ENCODE measurements around the gene GNG14. TPM values are rescaled to one million over a fixed set of nuclear protein-coding genes. Genes with fewer than 3 reads are reported as not detected.
A peak's percentile ranks its signal among the peaks of the same experiment; 100 is the strongest.

GNG14 gene
- polyA plus RNA-seq, 3 donors, result not detected

GRCh38 chr19:12705654-12706331 lies 18.0 kb downstream of the GNG14 start:
- H3K27me3 Mint-ChIP-seq (ENCODE audit: low read depth in 3 of 3), result peaks cover 0 to 2% (median 1%) of the 10 kb centered on the region in 3 donors
- H3K4me1 Mint-ChIP-seq, result no peaks in the 10 kb centered on the region
- 95% methylated on average over 22 of the region's 29 CpGs for WGBS (ENCODE audit: insufficient coverage)
- H3K4me3 Mint-ChIP-seq, result no peak overlapping the region
- DNase-seq, result no peak
- Histone ChIP-seq H3K9me3 (replicated peaks in 1 of 2; ENCODE audit: control insufficient read depth in 1 of 2, insufficient read depth in 1 of 2, low read length in 2 of 2) (no peaks in the 10 kb centered on the region), H3K27me3 (ENCODE audit: control insufficient read depth in 2 of 2, insufficient read depth in 2 of 2, low read length in 2 of 2) (no peaks in the 10 kb centered on the region), H3K36me3 (replicated peaks in 1 of 2; ENCODE audit: control insufficient read depth in 1 of 2, insufficient read depth in 2 of 2, low read length in 2 of 2) (peaks cover 81 to 93% of the 10 kb centered on the region in 2 donors), H3K4me2 (replicated peaks; ENCODE audit: extremely low read depth, low read length, poor library complexity, severe bottlenecking) (no peak overlapping the region), H3K4me3 (replicated peaks in 1 of 3; ENCODE audit: low read depth in 2 of 3, low read length in 3 of 3) (no peak overlapping the region), H3K9ac (ENCODE audit: insufficient read depth, low read length, poor library complexity, severe bottlenecking) (no peak overlapping the region), H4K20me1 (ENCODE audit: insufficient read depth, low read length) (no peaks in the 10 kb centered on the region), H3K79me2 (ENCODE audit: insufficient read depth, low read length) (no peaks in the 10 kb centered on the region), H2AFZ (ENCODE audit: insufficient read depth, low read depth, low read length, poor library complexity, severe bottlenecking) (no peak overlapping the region), H3K4me1 (ENCODE audit: control insufficient read depth in 1 of 2, insufficient read depth in 2 of 2, low read length in 2 of 2) (no peaks in the 10 kb centered on the region), H3K27ac (ENCODE audit: low read depth in 1 of 2, low read length in 2 of 2) (no peak overlapping the region)
- no peak for TF ChIP-seq CTCF (IDR thresholded peaks at IDR 0.05)
- H3K9me3 Mint-ChIP-seq, result no peaks in the 10 kb centered on the region
- H3K27ac Mint-ChIP-seq, result peak overlapping the region in 1 of 7 donors; percentile 43
- H3K36me3 Mint-ChIP-seq, result peaks cover 70 to 96% of the 10 kb centered on the region in 2 donors
- intact Hi-C loops (cut with micrococcal nuclease), result no loop called here

- Histone ChIP-seq H3K4me3 (replicated peaks in 1 of 3; ENCODE audit: low read depth in 2 of 3, low read length in 3 of 3) (no peak overlapping the region), H3K4me1 (ENCODE audit: control insufficient read depth in 1 of 2, insufficient read depth in 2 of 2, low read length in 2 of 2) (no peaks in the 10 kb centered on the region), H3K9me3 (replicated peaks in 1 of 2; ENCODE audit: control insufficient read depth in 1 of 2, insufficient read depth in 1 of 2, low read length in 2 of 2) (no peaks in the 10 kb centered on the region), H3K4me2 (replicated peaks; ENCODE audit: extremely low read depth, low read length, poor library complexity, severe bottlenecking) (no peak overlapping the region), H3K27ac (ENCODE audit: low read depth in 1 of 2, low read length in 2 of 2) (no peak overlapping the region), H3K36me3 (replicated peaks in 1 of 2; ENCODE audit: control insufficient read depth in 1 of 2, insufficient read depth in 2 of 2, low read length in 2 of 2) (peaks cover 80 to 93% of the 10 kb centered on the region in 2 donors), H3K27me3 (ENCODE audit: control insufficient read depth in 2 of 2, insufficient read depth in 2 of 2, low read length in 2 of 2) (no peaks in the 10 kb centered on the region), H2AFZ (ENCODE audit: insufficient read depth, low read depth, low read length, poor library complexity, severe bottlenecking) (no peak overlapping the region), H3K79me2 (ENCODE audit: insufficient read depth, low read length) (no peaks in the 10 kb centered on the region), H3K9ac (ENCODE audit: insufficient read depth, low read length, poor library complexity, severe bottlenecking) (no peak overlapping the region), H4K20me1 (ENCODE audit: insufficient read depth, low read length) (no peaks in the 10 kb centered on the region)
- WGBS (ENCODE audit: insufficient coverage), result 90% methylated on average over 7 of the region's 13 CpGs
- intact Hi-C loops (cut with micrococcal nuclease), result no loop called here
- Mint-ChIP-seq H3K9me3 (no peaks in the 10 kb centered on the region), H3K27ac (no peak overlapping the region), H3K36me3 (peaks cover 70 to 96% of the 10 kb centered on the region in 2 donors), H3K4me3 (no peak overlapping the region), H3K27me3 (ENCODE audit: low read depth in 3 of 3) (peaks cover 0 to 2% (median 1%) of the 10 kb centered on the region in 3 donors), H3K4me1 (no peaks in the 10 kb centered on the region)
- no peak for DNase-seq
- TF ChIP-seq CTCF (IDR thresholded peaks at IDR 0.05), result no peak
Observed at GRCh38 chr19:12706332-12706718, 18.5 kb downstream of the GNG14 start.
